HG03460 (cell line): ENCODE results near the gene AP1S3.
A peak's percentile ranks its signal among the peaks of the same experiment; 100 is the strongest.
"Not testable (repeated sequence)": the region's sequence is repeated elsewhere in the genome, so short reads cannot be mapped to it uniquely, and the experiment has no call there.

Source experiments
- ATAC-seq: cut with Tn5 transposase; IDR thresholded peaks from one replicate; pipeline ENCODE4 v1.9.1; 2021; ENCODE audit not compliant: unreplicated experiment

Gene AP1S3

DNA sequence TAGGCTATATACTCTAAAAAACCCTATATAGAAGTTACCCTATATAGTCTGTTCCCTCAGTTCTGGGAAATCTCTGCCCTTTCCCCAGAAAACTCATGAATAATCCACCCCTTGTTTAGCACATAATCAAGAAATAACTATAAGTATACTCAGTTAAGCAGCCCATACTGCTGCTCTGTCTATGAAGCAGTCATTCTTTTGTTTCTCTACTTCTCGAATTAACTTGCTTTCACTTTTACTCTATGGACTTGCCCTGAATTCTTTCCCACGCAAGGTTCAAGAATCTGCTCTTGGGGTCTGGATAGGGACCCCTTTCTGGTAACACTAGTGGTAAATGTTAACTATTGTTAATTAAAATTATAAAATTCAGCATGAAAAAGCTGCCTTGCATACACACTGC, 17.4 kb upstream of the AP1S3 start:
- ATAC-seq = peak; percentile 59

- no peak for ATAC-seq
These were observed 16.0 kb upstream of the AP1S3 start for GRCh38 chr2:223853425-223853837.

- ATAC-seq = no peak
These were observed 15.0 kb upstream of the AP1S3 start for GRCh38 chr2:223852281-223852795.

DNA sequence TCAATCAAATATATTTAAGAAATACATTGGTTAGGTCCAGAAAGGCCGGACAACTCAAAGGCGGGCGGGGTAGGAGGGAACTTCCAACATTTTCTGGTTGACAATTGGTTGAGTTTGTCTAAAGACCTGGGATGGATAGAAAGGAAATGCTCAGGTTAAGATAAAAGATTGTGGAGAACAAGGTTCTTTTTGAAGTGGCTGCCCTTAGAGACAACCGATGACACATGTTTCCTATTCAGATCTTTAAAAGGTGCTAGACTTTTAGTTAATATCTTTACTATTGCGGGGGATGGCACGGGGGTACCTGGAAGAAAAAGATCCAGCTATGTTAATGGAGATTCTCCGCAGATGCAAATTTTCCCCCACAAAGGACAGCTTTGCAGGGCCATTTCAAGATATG, 10.0 kb upstream of the AP1S3 start:
- ATAC-seq = no peak

DNA sequence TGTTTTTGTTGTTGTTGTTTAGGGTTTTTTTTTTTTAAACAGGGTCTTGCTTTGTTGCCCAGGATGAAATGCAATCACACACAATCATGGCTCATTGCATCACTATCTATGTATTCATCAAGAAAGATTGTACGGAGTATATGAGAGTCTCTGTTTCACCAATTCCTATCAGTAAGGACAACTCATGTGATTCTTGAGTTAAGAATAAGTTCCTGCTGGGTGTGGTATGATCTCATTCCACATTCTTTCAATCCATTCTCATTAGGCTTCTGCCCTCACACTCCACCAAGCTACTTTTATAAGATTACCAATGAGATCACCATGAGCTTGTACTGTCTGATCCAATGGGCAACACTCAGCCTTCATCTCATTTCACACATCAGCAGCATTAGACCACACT, 9.1 kb upstream of the AP1S3 start:
- no peak for ATAC-seq

DNA sequence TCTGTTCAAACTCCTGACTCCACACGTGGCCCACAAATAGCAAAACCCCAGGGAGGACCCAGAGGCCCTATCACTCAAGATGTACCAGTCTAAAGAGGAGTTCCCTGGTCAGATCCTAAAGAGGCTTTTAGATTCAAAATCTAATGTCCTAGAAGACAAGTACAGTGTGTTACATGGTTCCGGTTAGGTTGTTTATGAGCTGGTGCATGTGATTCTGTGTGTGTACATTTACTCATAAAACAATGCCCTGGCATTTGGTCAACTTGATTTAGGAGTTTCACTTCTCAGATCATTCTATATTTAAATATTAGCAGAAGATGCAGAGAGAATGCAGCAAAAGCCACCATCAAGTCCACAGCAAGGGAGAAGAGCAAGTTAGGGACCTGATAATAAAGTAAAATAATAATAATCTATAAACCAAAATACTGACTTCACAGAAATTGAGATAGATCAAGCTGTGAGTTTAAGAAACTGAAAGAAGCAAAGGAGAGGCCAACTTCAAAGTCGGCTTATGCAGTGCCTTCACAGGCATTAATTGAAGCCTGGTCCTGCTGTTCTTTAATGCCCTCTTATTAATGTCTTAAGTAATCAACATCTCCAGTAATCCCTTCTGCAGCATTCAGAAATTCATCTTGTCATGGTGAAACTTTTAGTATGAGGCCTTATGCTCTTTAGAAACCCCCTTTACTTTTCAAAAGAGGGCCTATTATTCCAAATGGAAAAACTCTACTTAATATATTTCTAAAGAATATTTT, 4.2 kb upstream of the AP1S3 start:
- no peak for ATAC-seq

GRCh38 chr2:223835701-223836532, 1.5 kb downstream of the AP1S3 start:
- peak; percentile 56 for ATAC-seq

- ATAC-seq = no peak
These were observed 3.0 kb downstream of the AP1S3 start for GRCh38 chr2:223834431-223834830.

- ATAC-seq = no peak
These were observed 5.0 kb downstream of the AP1S3 start for GRCh38 chr2:223832241-223832903.

- ATAC-seq = no peak
These were observed 8.3 kb downstream of the AP1S3 start for GRCh38 chr2:223829128-223829527.

GRCh38 chr2:223828314-223828713, 9.1 kb downstream of the AP1S3 start:
- ATAC-seq = no peak

DNA sequence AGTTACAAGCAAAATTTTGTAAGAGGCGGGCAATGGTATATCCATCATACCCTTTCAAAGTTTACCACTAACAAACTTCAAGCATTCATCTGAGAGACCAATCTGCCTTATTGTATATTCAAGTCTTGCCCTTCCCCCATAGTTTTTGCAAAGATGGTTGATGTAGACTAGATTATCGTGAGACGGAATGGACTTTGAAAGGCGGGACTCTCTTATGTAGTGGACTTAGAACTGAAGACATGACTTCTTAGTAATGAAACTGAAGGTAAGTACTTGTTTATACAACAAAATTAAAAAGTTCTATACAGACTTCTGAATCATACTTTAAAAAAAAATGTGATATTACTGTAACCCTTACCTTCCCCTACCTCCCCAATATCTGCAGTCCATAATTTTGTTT, 10.4 kb downstream of the AP1S3 start:
- no peak for ATAC-seq

GRCh38 chr2:223824301-223824700, 13.1 kb downstream of the AP1S3 start:
- ATAC-seq = no peak

DNA sequence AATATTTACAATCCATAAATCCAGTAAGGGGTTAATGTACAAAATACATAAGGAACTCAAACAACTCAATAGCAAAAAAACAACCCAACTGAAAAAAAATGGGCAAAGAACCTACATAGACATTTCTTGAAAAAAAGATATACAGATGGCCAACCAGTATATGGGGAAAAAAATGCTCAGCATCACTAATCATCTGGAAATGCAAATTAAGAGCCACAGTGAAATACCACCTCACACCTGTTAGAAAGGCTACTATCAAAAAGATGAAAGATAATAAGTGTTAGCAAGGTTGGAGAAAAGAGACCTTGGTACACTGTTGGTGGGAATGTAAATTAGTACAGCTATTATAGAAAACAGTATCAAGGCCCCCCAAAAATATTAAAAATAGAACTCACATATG, 14.6 kb downstream of the AP1S3 start:
- no peak for ATAC-seq

DNA sequence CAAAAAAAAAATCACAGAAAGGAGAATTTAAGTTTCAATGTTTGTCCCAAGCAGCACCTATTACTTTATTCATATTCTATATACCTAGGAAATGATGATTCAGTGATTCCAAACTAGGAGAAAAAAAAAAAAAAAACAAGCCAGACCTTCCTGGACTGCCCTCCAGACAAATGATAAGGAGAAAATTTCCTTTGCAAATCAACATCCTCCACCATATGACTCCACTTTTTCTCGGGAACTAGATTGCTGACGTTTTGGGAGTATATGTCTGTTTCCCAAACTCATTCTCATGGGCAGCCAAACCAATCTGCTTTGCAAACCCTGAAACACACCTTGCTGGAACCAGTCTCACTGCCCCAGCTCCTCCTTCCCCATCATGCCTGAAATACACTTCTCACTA, 16.8 kb downstream of the AP1S3 start:
- no peak for ATAC-seq

- no peak for ATAC-seq
These were observed 17.5 kb downstream of the AP1S3 start for GRCh38 chr2:223819891-223820290.

DNA sequence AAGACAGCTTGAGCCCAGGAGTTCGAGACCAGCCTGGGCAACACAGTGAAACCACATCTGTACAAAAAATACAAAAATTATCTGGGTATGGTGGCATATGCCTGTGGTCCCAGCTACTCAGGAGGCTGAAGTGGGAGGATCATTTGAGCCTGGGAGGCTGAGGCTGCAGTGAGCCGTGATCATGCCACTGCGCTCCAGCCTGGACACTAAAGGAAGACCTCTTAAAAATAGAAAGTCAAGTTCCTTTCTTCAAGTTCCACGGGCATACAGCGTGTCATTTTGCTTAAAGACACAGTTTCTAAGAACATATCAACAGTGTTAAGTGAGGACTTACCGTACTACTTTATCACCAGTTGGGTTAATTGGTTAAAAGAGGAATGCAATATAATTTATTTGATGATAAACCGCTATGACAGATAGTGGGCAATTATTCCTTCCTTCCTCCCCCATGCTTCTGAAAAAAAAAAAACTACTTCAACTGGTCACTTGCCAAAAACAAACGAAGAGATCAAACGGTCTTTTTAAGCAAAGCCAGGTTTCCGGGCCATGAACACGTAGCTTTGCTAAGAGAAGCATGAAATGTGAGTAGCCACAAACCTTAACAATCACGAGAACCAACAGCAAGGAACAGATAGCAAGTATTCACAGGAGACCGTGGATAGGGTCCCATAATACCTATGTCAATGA, 21.4 kb downstream of the AP1S3 start:
- ATAC-seq = no peak

DNA sequence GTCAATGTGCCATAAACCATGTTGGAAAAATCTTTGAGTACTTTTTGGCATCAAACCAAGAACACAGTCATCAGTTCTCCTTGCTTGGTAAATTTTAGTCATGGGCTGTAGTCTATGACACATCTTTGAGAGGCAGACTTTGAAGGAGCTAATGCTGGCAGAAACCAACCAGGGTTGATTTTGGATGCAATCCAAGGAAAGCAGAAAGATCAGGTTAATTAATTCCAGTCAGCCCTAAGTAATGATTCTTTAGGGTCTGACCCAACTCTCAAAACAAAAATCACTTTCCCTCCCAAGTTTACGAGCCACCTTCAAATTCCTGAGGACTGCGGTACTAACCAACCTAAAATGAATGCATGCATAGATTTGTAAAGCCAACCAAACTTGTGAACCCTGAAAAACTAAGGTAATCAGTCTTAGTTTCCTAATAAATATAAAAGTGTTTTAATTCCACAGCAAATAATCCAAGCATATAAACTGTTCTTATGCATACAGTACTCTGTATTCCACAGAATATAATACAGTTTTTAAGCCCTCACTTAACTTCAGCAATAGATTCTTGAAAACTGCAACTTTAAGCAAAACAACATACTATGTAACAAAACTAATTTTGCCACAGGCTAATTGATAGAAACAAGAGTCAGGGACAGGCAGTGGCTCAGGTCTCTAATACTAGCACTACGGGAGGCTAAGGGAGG, 22.0 kb downstream of the AP1S3 start:
- no peak for ATAC-seq

DNA sequence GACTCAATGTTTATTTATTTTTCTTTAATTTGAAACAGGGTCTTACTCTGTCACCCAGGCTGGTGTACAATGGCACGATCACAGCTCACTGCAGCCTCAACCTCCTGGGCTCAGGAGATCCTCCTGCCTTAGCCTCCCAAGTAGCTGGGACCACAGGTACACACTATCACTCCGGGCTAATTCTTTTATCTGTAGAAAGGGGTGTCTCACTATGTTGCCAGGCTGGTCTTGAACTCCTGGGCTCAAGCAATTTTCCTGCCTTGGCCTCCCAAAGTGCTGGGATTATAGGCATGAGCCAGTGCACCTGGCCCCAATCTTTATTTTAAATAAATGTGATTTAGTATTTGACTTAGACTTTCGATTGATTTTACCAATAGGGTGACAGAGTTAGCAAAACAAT, 22.6 kb downstream of the AP1S3 start:
- not testable (repeated sequence) for ATAC-seq

GRCh38 chr2:223813329-223813728, 24.1 kb downstream of the AP1S3 start:
- no peak for ATAC-seq
